Omental fat pad (tissue), 4 donors: ENCODE measurements around the gene MROH2A. TPM values are rescaled to one million over a fixed set of nuclear protein-coding genes. Genes with fewer than 3 reads are reported as not detected.

Experiments
- ATAC-seq: fragments of 150-250 bp; one replicate; pipeline ENCODE4 v1.9.1; 2016; ENCODE audit warnings: mild to moderate bottlenecking, moderate library complexity; ENCODE audit not compliant: low FRiP score
- DNase-seq: peaks from one replicate; pipeline ENCODE4 v3.0.0-alpha.2; 2019; ENCODE audit warnings: low spot score
- CTCF ChIP-seq, 3 donors: fragments of 450-650 bp; IDR thresholded peaks; one replicate each; pipeline ENCODE4 v1.5.1; 2016 to 2017; ENCODE audit warnings: antibody characterized with exemption in 3 of 3, mild to moderate bottlenecking in 3 of 3, moderate library complexity in 2 of 3
- total RNA-seq, 4 donors: library from RNA; depleted of rRNA; stranded (reverse); fragments of >200 nt; gene quantifications; one replicate each; pipeline ENCODE4 v1.1.0, GENCODE V29; 2016

MROH2A gene
- total RNA-seq, 4 donors from 2014 or later, result not detected

- no peak for TF ChIP-seq CTCF (IDR thresholded peaks at IDR 0.05)
- no peak for ATAC-seq
- no peak for DNase-seq
Observed at GRCh38 chr2:233850745-233851144, 72.6 kb downstream of the MROH2A start.

- TF ChIP-seq CTCF (IDR thresholded peaks at IDR 0.05), result no peak
- DNase-seq (no peak), ATAC-seq (no peak)
Observed at GRCh38 chr2:233851169-233851568, 73.0 kb downstream of the MROH2A start.

DNA sequence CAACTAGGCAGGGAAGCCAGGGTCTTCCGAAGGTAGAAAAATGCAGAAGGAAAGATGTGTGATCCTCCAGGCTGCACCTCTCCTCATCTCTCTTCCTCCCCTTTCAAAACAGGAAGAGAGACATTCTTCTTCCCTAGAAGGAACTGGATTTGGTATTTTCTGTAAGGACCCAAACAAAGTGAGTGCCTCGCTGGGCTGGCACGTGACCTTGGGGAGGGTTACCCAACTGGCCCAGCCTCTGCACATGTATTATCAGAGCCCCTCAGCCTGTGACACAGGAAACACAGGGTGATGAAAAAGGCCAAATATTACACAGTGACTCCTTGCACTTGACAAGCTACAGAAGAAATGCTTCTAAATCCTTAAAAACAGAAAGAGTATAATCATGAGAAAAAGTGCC, 73.9 kb downstream of the MROH2A start:
- no peak for DNase-seq
- TF ChIP-seq CTCF (IDR thresholded peaks at IDR 0.05), result no peak
- ATAC-seq, result no peak

DNA sequence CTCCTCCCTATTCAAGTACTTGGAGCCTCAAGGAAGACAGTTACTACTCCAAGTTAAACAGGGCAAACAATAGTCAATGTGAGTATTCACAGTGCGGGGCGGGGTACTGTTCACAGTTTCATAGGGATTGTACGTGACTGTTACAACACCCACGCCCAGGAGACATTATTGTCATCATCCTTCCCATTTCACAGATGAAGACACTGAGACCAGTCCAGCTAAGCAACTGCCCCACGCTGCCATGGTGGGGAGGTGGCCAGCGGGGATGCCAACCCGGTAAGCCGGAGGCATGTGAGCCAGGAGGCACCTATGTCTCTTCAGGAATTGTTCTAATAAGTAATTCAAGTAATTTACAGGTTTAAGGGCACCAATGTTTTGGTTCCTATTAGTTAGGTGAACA, 75.2 kb downstream of the MROH2A start:
- no peak for TF ChIP-seq CTCF (IDR thresholded peaks at IDR 0.05)
- ATAC-seq, result no peak
- DNase-seq, result no peak

- ATAC-seq, result no peak
- DNase-seq, result no peak
- TF ChIP-seq CTCF (IDR thresholded peaks at IDR 0.05), result no peak
Observed at GRCh38 chr2:233853883-233854240, 75.7 kb downstream of the MROH2A start.

DNA sequence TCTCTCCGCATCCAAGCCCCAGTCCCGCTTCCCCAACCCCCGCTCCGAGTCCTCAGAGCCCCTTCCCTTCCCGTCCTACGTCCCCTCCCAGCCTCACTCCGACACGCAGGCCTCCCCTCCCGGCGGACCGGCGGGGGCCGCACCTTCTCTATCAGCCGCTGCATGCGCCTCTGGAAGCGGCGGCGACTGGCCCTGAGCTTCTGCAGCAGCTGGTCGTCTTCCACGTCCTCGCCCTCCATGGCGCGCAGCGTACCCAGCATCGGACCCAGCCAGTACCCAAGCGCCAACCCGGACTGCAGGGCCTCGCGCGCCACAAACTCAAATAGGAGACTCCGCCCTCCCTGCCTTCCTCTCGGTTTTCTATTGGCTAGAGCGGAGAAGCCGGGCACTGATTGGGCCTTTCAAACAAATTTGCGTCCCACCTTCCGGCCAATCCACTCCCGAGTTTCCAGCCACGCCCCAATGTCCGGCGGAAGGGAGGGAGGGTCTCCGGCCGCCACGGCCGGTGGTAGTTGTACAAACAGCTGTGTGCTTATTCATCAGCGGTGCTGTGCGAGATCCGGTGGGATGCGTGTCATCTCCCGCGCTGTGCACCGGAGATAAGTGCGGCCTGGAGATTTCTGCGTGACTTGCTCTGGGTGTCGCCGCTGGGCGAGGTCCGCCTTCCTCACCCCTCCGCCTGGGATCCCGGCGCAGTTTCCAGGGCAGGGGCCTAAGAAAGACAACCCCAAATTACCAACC, 76.3 kb downstream of the MROH2A start, which contains the start of gene HJURP:
HJURP (minus strand) TSS at position 295 of the 741 bp plus-strand sequence; CDS start at position 260, 35 bp downstream.
- DNase-seq (peak; percentile 80), ATAC-seq (peak; percentile 97)
- TF ChIP-seq CTCF (IDR thresholded peaks at IDR 0.05), result no peak

- ATAC-seq (no peak), DNase-seq (no peak)
- no peak for TF ChIP-seq CTCF (IDR thresholded peaks at IDR 0.05)
Observed at GRCh38 chr2:233855345-233855744, 77.2 kb downstream of the MROH2A start.
